Kidney (tissue), 14 donors: Measurements from ENCODE around the gene RAET1E. TPM values are rescaled to one million over a fixed set of nuclear protein-coding genes. Genes with fewer than 3 reads are reported as not detected.

Experiments
- DNase-seq, 5 donors: peaks; one replicate each; pipeline ENCODE4 v3.0.0-alpha.2; 2013 to 2020
- FAIRE-seq: peaks from 2 replicates; lab custom pipeline; 2012; peaks lifted over from hg19 to GRCh38; lab: Jason Lieb, UNC
- H3K27ac ChIP-seq, 2 donors: one replicate each; pipeline ENCODE4 v1.7.0; 2013; ENCODE audit warnings: low read depth in 2 of 2, low read length in 2 of 2, inconsistent platforms in 1 of 2
- H3K27me3 ChIP-seq: one replicate; pipeline ENCODE4 v1.7.1; 2013; ENCODE audit warnings: low read length, inconsistent platforms; ENCODE audit not compliant: control insufficient read depth, insufficient read depth
- H3K36me3 ChIP-seq, 3 donors: one replicate each; pipeline versions ENCODE4 v1.7.0 to v1.7.1; 2013; ENCODE audit warnings: low read length in 3 of 3, control low read depth in 1 of 3, inconsistent platforms in 1 of 3; ENCODE audit not compliant: insufficient read depth in 3 of 3, control insufficient read depth in 2 of 3
- H3K4me1 ChIP-seq, 3 donors: one replicate each; pipeline versions ENCODE4 v1.7.0 to v1.7.1; 2013; ENCODE audit warnings: low read length in 3 of 3, inconsistent platforms in 1 of 3, low read depth in 1 of 3; ENCODE audit not compliant: control insufficient read depth in 2 of 3, insufficient read depth in 2 of 3
- H3K4me3 ChIP-seq, 3 donors: one replicate each; pipeline versions ENCODE4 v1.7.0 to v1.8.1; 2013; ENCODE audit warnings: low read length in 3 of 3, control low read depth in 1 of 3, inconsistent platforms in 1 of 3
- H3K9ac ChIP-seq, 3 donors: one replicate each; pipeline versions ENCODE4 v1.7.0 to v1.7.1; 2013; ENCODE audit warnings: low read length in 3 of 3, control low read depth in 1 of 3, inconsistent platforms in 1 of 3
- H3K9me3 ChIP-seq, 3 donors: one replicate each; pipeline versions ENCODE4 v1.7.0 to v1.7.1; 2013; ENCODE audit warnings: low read length in 3 of 3, control low read depth in 1 of 3, inconsistent platforms in 1 of 3; ENCODE audit not compliant: control insufficient read depth in 2 of 3, insufficient read depth in 1 of 3
- intact Hi-C: fragments of 100-400 bp; cut with DNase I; formaldehyde crosslinking; loops from one replicate; pipeline ENCODE4 v1.11.1; 2022
- polyA plus RNA-seq: library from polyadenylated mRNA; stranded (reverse); fragments of 350-450 nt; fragmentation: Illumina TruSeq; extraction: RNeasy Lipid Tissue Mini Kit (QIAGEN cat#74804); gene quantifications from one replicate; pipeline ENCODE4 v1.2.3, GENCODE V29; 2014; ENCODE audit warnings: low read depth, low replicate concordance; ENCODE audit not compliant: insufficient read depth
- total RNA-seq: library from RNA; stranded (reverse); fragmentation: NEBNext Ultra II Directional; extraction: Animal tissue kit (Norgen Biotek cat#: 25700); gene quantifications from one replicate; pipeline ENCODE4 v1.2.1, GENCODE V29; 2021
- TF ChIP-seq, protein P1 (sequence below): IDR thresholded peaks from 3 replicates; pipeline ENCODE4 v1.5.1; 2012; ENCODE audit warnings: mild to moderate bottlenecking, moderate library complexity, borderline replicate concordance; ENCODE audit not compliant: insufficient read depth; ENCODE audit errors: extremely low read depth
- donor health status: control.
- donor health status: control.
- donor health status: control.
- donor health status: control.
- donor health status: control.
- donor health status: DM: yes; HTN: yes; CAD: no.
- donor health status: Normal renal cell carcinoma (clear cell type).

Gene RAET1E
- total and polyA plus RNA-seq, 2 donors from 2014 or later, result 1.0 to 3.1 TPM

DNA sequence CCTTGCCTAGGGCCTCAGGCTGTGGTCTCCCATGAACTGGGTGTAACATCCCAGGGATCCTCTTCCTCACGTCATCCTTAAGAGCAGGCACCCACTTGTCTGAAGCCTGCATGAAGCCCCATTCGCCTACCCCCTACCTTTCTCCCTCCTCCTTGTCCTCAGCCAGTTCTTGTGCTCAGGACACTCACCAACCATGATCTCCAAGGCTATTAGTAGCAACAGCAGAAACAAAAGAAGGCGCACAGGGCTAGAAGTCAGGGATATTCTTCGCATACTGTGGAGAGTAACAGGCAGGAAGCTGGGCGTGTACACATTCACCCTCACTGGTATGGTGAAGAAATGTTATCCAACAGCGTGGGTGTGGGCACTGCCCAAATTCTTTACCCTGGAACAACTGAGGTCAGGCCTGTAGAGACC, 7.3 kb downstream of the RAET1E start:
- DNase-seq (no peak), FAIRE-seq (no peak)
- no peaks in the 10 kb centered on the region for H3K36me3 ChIP-seq
- peaks cover 0 to 6% (median 0%) of the 10 kb centered on the region in 3 donors for H3K4me1 ChIP-seq
- H3K9me3 ChIP-seq, result no peaks in the 10 kb centered on the region
- no peaks in the 10 kb centered on the region for H3K27me3 ChIP-seq
- H3K27ac ChIP-seq, result no peak overlapping the region
- no peak overlapping the region for H3K4me3 ChIP-seq
- TF ChIP-seq, protein P1, sequence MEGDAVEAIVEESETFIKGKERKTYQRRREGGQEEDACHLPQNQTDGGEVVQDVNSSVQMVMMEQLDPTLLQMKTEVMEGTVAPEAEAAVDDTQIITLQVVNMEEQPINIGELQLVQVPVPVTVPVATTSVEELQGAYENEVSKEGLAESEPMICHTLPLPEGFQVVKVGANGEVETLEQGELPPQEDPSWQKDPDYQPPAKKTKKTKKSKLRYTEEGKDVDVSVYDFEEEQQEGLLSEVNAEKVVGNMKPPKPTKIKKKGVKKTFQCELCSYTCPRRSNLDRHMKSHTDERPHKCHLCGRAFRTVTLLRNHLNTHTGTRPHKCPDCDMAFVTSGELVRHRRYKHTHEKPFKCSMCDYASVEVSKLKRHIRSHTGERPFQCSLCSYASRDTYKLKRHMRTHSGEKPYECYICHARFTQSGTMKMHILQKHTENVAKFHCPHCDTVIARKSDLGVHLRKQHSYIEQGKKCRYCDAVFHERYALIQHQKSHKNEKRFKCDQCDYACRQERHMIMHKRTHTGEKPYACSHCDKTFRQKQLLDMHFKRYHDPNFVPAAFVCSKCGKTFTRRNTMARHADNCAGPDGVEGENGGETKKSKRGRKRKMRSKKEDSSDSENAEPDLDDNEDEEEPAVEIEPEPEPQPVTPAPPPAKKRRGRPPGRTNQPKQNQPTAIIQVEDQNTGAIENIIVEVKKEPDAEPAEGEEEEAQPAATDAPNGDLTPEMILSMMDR, result no peak
- no peak overlapping the region for H3K9ac ChIP-seq
- intact Hi-C loops, result no loop called here

DNA sequence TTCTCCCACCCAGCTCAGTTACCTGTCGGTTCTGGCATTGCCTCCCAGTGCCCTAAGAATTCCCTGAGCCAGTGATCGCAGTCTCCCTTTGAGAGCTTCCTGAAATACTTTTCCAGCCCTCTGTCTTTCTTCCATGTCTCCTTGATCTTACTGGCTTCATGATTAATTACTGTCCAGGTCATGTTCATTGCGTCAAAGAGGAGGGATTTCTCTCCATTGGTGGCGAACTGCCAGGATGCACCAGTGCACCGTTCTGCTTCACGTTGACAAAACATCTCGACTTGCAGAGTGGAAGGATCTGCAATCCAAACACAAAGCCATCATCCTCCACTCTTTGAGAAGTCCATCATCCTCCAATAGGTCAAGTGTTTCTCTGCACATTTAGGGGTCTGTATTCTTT, 8.6 kb downstream of the RAET1E start:
- Histone ChIP-seq H3K36me3 (no peaks in the 10 kb centered on the region), H3K27me3 (no peaks in the 10 kb centered on the region), H3K4me3 (no peak overlapping the region), H3K9me3 (no peaks in the 10 kb centered on the region), H3K9ac (no peak overlapping the region), H3K27ac (peak overlapping the region in 1 of 2 donors; percentile 15), H3K4me1 (no peaks in the 10 kb centered on the region)
- FAIRE-seq, result no peak
- TF ChIP-seq, protein P1, result no peak
- intact Hi-C loops, result no loop called here
- peak in 2 of 5 donors; percentile 17 to 18 for DNase-seq

DNA sequence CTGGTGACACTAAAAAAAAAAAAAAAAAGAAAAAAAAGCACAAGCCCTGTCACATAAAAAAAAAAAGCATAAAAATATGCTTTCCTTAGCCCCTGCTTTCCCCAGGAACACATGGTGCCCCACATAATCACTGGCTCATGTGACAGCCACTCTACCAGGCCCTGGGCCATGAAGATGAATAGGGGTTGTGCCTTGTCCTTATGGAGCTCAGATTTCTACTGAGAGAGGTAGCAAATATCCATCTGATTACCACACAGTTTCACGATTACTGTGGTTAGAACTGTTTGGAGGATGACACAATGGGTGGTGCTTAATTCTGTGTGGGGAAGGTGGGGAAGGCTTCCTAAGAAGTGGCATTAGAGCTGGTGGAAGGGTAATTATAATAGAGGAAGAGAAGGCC, 9.3 kb downstream of the RAET1E start:
- Histone ChIP-seq H3K36me3 (no peaks in the 10 kb centered on the region), H3K9ac (no peak overlapping the region), H3K27me3 (no peaks in the 10 kb centered on the region), H3K9me3 (no peaks in the 10 kb centered on the region), H3K4me1 (no peaks in the 10 kb centered on the region), H3K27ac (no peak overlapping the region), H3K4me3 (no peak overlapping the region)
- DNase-seq (peak in 1 of 5 donors; percentile 18), FAIRE-seq (no peak)
- TF ChIP-seq, protein P1, result no peak
- intact Hi-C loops, result no loop called here

DNA sequence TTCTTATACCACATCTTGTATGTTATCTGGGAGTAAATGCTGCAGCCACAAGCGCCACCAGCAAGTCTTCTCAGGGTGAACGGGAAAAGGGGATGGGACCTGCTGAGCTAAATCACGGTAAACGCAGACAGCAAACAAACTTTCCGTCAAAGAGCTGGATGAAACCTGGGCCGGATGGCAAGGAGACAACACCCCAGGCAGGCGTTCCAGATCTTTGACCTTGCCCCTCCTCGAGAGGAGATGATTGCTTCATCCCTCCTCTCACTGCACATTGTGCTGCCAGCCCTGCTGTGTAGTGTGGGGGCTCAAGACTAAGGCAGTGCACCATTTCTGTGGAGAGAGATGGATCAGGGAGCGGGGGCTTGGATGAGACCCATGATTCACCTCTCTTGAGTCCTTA, 9.8 kb downstream of the RAET1E start:
- Histone ChIP-seq H3K36me3 (no peaks in the 10 kb centered on the region), H3K4me3 (no peak overlapping the region), H3K27me3 (no peaks in the 10 kb centered on the region), H3K27ac (no peak overlapping the region), H3K9me3 (no peaks in the 10 kb centered on the region), H3K4me1 (no peaks in the 10 kb centered on the region), H3K9ac (no peak overlapping the region)
- TF ChIP-seq, protein P1, result no peak
- DNase-seq (no peak), FAIRE-seq (no peak)
- intact Hi-C loops, result no loop called here
